ENCODE results near the gene RUNDC3A. TPM values are rescaled to one million over a fixed set of nuclear protein-coding genes. Genes with fewer than 3 reads are reported as not detected.

RUNDC3A gene
- total RNA-seq, 1 experiment from 2014 or later, result 0.29 TPM

DNA sequence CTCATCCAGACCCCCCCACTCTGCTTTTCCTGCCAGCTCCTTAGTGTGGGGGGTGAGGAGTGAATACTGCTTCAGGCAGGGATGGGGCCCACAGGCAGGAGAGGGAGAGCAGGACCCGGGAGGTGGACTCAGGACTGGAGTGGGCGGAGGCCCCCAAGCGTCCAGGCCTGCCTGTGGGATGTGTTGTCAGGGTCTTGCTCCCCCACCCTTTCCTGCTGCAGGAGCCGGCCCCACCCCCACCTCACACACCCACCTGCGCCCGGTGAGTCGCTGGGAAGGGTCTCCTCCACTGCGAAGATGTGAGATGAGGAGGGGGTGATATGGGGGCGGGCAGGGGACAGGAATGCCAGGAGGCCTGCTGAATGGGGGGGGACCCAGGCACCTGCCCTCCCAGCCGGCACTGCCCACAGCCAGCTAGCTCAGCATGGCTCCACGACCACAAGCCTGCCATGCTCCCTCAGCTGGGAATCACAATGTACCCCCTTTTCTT lies 54.1 kb downstream of the RUNDC3A start:
- Histone ChIP-seq H3K27me3 (ENCODE audit: low read length) (no peaks in the 10 kb centered on the region), H3K9ac (ENCODE audit: low read length) (peak overlapping the region; percentile 72; the same call in 1 of the 2 replicates), H4K20me1 (ENCODE audit: low read length) (no peaks in the 10 kb centered on the region), H3K4me2 (ENCODE audit: low read length) (peak overlapping the region; percentile 99), H3K79me2 (ENCODE audit: low read length) (no peaks in the 10 kb centered on the region), H3K36me3 (ENCODE audit: low read depth, low read length) (no peaks in the 10 kb centered on the region), H3K4me3 (ENCODE audit: low read length) (peak overlapping the region; percentile 87), H3F3A (ENCODE audit: low read length, unreplicated experiment) (no peaks in the 10 kb centered on the region), H3K9me3 (ENCODE audit: low read length) (no peaks in the 10 kb centered on the region), H3K9me2 (replicated peaks; ENCODE audit: low read length) (no peaks in the 10 kb centered on the region), H2AFZ (ENCODE audit: low read length) (peak overlapping the region; percentile 99), H3K27ac (ENCODE audit: low read length) (no peak overlapping the region), H3K4me1 (ENCODE audit: insufficient read depth, low read length) (no peaks in the 10 kb centered on the region; the same call in 1 of the 2 replicates)
- POLR2A ChIA-PET (ENCODE audit: unreplicated experiment), result no interaction called here
- DNase-seq (no peak), ATAC-seq (no peak)
- BruUV-seq (replicated peaks), result no TSS peak
- intact Hi-C loops (cut with micrococcal nuclease), result no loop called here
- CTCF ChIA-PET, result interaction anchor here (0.6 to 0.7 kb wide), 2 partner anchors 20 to 281 kb away, joined by 3 read pairs; no protein-coding TSS in a partner anchor
- TF ChIP-seq, protein P1, sequence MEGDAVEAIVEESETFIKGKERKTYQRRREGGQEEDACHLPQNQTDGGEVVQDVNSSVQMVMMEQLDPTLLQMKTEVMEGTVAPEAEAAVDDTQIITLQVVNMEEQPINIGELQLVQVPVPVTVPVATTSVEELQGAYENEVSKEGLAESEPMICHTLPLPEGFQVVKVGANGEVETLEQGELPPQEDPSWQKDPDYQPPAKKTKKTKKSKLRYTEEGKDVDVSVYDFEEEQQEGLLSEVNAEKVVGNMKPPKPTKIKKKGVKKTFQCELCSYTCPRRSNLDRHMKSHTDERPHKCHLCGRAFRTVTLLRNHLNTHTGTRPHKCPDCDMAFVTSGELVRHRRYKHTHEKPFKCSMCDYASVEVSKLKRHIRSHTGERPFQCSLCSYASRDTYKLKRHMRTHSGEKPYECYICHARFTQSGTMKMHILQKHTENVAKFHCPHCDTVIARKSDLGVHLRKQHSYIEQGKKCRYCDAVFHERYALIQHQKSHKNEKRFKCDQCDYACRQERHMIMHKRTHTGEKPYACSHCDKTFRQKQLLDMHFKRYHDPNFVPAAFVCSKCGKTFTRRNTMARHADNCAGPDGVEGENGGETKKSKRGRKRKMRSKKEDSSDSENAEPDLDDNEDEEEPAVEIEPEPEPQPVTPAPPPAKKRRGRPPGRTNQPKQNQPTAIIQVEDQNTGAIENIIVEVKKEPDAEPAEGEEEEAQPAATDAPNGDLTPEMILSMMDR (conservative IDR thresholded peaks at IDR 0.05; ENCODE audit: low read depth, low read length), result no peak
- TF ChIP-seq EZH2 (IDR thresholded peaks at IDR 0.05; ENCODE audit: low read length, unreplicated experiment) (no peak), EZH2phosphoT487 (IDR thresholded peaks at IDR 0.05; ENCODE audit: borderline replicate concordance, low read length) (no peak)

DNA sequence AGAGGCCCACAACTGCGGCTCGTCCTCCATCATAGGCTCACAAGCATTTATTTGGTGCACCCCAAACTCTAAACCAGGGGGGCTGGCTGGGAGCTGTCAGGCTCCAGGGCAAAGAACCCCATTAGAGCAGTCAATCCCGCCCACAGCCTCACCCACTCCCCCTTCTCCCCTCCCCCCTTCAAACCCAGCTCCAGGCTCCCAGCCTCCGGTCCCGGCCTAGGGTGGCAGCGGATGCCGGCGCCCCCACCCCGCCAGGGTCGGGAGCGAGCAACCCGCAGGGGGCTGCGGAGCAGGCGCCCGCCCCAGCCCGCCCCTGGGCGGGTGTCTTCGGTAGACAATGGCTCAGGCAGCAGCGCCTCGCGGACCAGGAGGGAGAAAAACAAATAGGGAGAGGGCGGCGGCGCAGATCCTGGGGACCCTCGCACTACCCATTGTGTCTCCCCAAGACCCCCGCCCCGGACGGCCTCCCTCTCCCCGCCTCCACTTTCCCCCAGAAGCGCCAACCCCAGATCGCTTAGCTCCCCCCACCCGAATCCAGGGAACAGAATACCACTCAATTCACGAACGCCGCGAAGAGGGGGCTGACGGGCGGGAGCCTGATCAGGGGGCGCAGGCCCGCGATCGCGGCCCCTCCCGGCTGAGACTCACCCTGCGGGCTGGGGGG lies 54.7 kb downstream of the RUNDC3A start:
- no peaks in the 10 kb centered on the region for H3K9me3 ChIP-seq (ENCODE audit: low read length)
- H3K4me2 ChIP-seq (ENCODE audit: low read length), result peak overlapping the region; percentile 99
- H2AFZ ChIP-seq (ENCODE audit: low read length), result peak overlapping the region; percentile 99
- no peaks in the 10 kb centered on the region for H3K9me2 ChIP-seq (replicated peaks; ENCODE audit: low read length)
- DNase-seq, result peak; percentile 28
- no peaks in the 10 kb centered on the region for H3K36me3 ChIP-seq (ENCODE audit: low read depth, low read length)
- POLR2A ChIA-PET (ENCODE audit: unreplicated experiment), result interaction anchor here (0.6 to 0.7 kb wide), 2 partner anchors 195 to 247 kb away, joined by 3 to 9 read pairs; no protein-coding TSS in a partner anchor
- BruUV-seq (replicated peaks), result no TSS peak
- no peaks in the 10 kb centered on the region for H3F3A ChIP-seq (ENCODE audit: low read length, unreplicated experiment)
- H3K4me1 ChIP-seq (ENCODE audit: insufficient read depth, low read length), result no peaks in the 10 kb centered on the region; the same call in 1 of the 2 replicates
- TF ChIP-seq, protein P1 (conservative IDR thresholded peaks at IDR 0.05; ENCODE audit: low read depth, low read length), result no peak
- TF ChIP-seq EZH2 (IDR thresholded peaks at IDR 0.05; ENCODE audit: low read length, unreplicated experiment) (no peak), EZH2phosphoT487 (IDR thresholded peaks at IDR 0.05; ENCODE audit: borderline replicate concordance, low read length) (no peak)
- H3K27me3 ChIP-seq (ENCODE audit: low read length), result no peaks in the 10 kb centered on the region
- intact Hi-C loops (cut with micrococcal nuclease), result loop anchor here (1.0 kb wide), 1 partner anchor 18 kb away; the partner anchor contains the start of gene GRN
- CTCF ChIA-PET, result interaction anchor here (0.6 to 1.0 kb wide), 11 partner anchors 13 to 364 kb away, joined by 3 to 20 read pairs (median 4); partner anchors contain the start of genes GRN and SLC25A39
- H3K27ac ChIP-seq (ENCODE audit: low read length), result no peak overlapping the region
- no peaks in the 10 kb centered on the region for H4K20me1 ChIP-seq (ENCODE audit: low read length)
- H3K4me3 ChIP-seq (ENCODE audit: low read length), result peak overlapping the region; percentile 87
- peak; percentile 55 for ATAC-seq
- H3K9ac ChIP-seq (ENCODE audit: low read length), result peak overlapping the region; percentile 72
- no peaks in the 10 kb centered on the region for H3K79me2 ChIP-seq (ENCODE audit: low read length)

All from PC-3 (cell line).